Mesothelial cell of epicardium (in vitro differentiated cells): ENCODE results near the gene GRAP2. TPM values are rescaled to one million over a fixed set of nuclear protein-coding genes. Genes with fewer than 3 reads are reported as not detected.

Source experiments
- DNase-seq, 2 experiments: peaks; one replicate each; pipeline ENCODE4 v3.0.0; 2021; ENCODE audit warnings: low spot score in 2 of 2; ENCODE audit not compliant: unreplicated experiment in 2 of 2
- H3K27ac Mint-ChIP-seq: 2 replicates; pipeline ENCODE4 v1.8.0; 2021; ENCODE audit warnings: mixed read lengths
- H3K27me3 Mint-ChIP-seq: 2 replicates; pipeline ENCODE4 v1.8.0; 2021; ENCODE audit warnings: low read depth, mixed read lengths
- H3K36me3 Mint-ChIP-seq: 2 replicates; pipeline ENCODE4 v1.8.0; 2021; ENCODE audit warnings: mixed read lengths
- H3K4me1 Mint-ChIP-seq: 2 replicates; pipeline ENCODE4 v1.8.0; 2021; ENCODE audit warnings: mixed read lengths
- H3K4me3 Mint-ChIP-seq: 2 replicates; pipeline ENCODE4 v1.8.0; 2021; ENCODE audit warnings: mild to moderate bottlenecking, moderate library complexity, mixed read lengths
- H3K9me3 Mint-ChIP-seq: 2 replicates; pipeline ENCODE4 v1.8.0; 2021; ENCODE audit warnings: mixed read lengths
- total RNA-seq: library from RNA; stranded (reverse); gene quantifications from 3 replicates; pipeline ENCODE4 v1.2.1, GENCODE V29; 2021
- TF ChIP-seq, protein P1 (sequence below): fragments of 200-600 bp; sonication (generic); IDR thresholded peaks from one replicate; pipeline ENCODE4 v1.5.0; 2021; ENCODE audit warnings: antibody characterized with exemption; ENCODE audit not compliant: unreplicated experiment

Gene GRAP2
- total RNA-seq, 1 donor from 2014 or later = not detected

GRCh38 chr22:39904862-39905261 lies 4.0 kb downstream of the GRAP2 start:
- DNase-seq = no peak
- no peaks in the 10 kb centered on the region for H3K36me3 Mint-ChIP-seq
- no peaks in the 10 kb centered on the region for H3K9me3 Mint-ChIP-seq
- no peak overlapping the region for H3K27ac Mint-ChIP-seq
- TF ChIP-seq, protein P1, sequence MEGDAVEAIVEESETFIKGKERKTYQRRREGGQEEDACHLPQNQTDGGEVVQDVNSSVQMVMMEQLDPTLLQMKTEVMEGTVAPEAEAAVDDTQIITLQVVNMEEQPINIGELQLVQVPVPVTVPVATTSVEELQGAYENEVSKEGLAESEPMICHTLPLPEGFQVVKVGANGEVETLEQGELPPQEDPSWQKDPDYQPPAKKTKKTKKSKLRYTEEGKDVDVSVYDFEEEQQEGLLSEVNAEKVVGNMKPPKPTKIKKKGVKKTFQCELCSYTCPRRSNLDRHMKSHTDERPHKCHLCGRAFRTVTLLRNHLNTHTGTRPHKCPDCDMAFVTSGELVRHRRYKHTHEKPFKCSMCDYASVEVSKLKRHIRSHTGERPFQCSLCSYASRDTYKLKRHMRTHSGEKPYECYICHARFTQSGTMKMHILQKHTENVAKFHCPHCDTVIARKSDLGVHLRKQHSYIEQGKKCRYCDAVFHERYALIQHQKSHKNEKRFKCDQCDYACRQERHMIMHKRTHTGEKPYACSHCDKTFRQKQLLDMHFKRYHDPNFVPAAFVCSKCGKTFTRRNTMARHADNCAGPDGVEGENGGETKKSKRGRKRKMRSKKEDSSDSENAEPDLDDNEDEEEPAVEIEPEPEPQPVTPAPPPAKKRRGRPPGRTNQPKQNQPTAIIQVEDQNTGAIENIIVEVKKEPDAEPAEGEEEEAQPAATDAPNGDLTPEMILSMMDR = no peak
- H3K4me3 Mint-ChIP-seq = no peak overlapping the region
- peaks cover 61% of the 10 kb centered on the region for H3K27me3 Mint-ChIP-seq
- no peaks in the 10 kb centered on the region for H3K4me1 Mint-ChIP-seq

GRCh38 chr22:39905687-39906086 lies 4.8 kb downstream of the GRAP2 start:
- TF ChIP-seq, protein P1 = no peak
- Mint-ChIP-seq H3K36me3 (no peaks in the 10 kb centered on the region), H3K9me3 (no peaks in the 10 kb centered on the region), H3K4me3 (no peak overlapping the region), H3K4me1 (no peaks in the 10 kb centered on the region), H3K27me3 (peaks cover 56% of the 10 kb centered on the region), H3K27ac (no peak overlapping the region)
- DNase-seq = no peak

GRCh38 chr22:39906207-39906606 lies 5.3 kb downstream of the GRAP2 start:
- Mint-ChIP-seq H3K4me1 (no peaks in the 10 kb centered on the region), H3K27ac (no peak overlapping the region), H3K27me3 (peaks cover 54% of the 10 kb centered on the region), H3K4me3 (no peak overlapping the region), H3K36me3 (no peaks in the 10 kb centered on the region), H3K9me3 (no peaks in the 10 kb centered on the region)
- TF ChIP-seq, protein P1 = no peak
- no peak for DNase-seq

- DNase-seq = no peak
- TF ChIP-seq, protein P1 = no peak
- H3K27me3 Mint-ChIP-seq = peaks cover 52% of the 10 kb centered on the region
- no peaks in the 10 kb centered on the region for H3K36me3 Mint-ChIP-seq
- no peak overlapping the region for H3K27ac Mint-ChIP-seq
- no peak overlapping the region for H3K4me3 Mint-ChIP-seq
- no peaks in the 10 kb centered on the region for H3K4me1 Mint-ChIP-seq
- no peaks in the 10 kb centered on the region for H3K9me3 Mint-ChIP-seq
Observed at GRCh38 chr22:39907047-39907446, 6.2 kb downstream of the GRAP2 start.

- Mint-ChIP-seq H3K27me3 (peaks cover 50% of the 10 kb centered on the region), H3K36me3 (no peaks in the 10 kb centered on the region), H3K27ac (no peak overlapping the region), H3K4me3 (no peak overlapping the region), H3K9me3 (no peaks in the 10 kb centered on the region), H3K4me1 (no peaks in the 10 kb centered on the region)
- TF ChIP-seq, protein P1 = no peak
- no peak for DNase-seq
Observed at GRCh38 chr22:39907605-39908097, 6.8 kb downstream of the GRAP2 start.

- TF ChIP-seq, protein P1 = no peak
- H3K9me3 Mint-ChIP-seq = no peaks in the 10 kb centered on the region
- peaks cover 50% of the 10 kb centered on the region for H3K27me3 Mint-ChIP-seq
- H3K4me3 Mint-ChIP-seq = no peak overlapping the region
- no peaks in the 10 kb centered on the region for H3K4me1 Mint-ChIP-seq
- H3K36me3 Mint-ChIP-seq = no peaks in the 10 kb centered on the region
- H3K27ac Mint-ChIP-seq = no peak overlapping the region
- DNase-seq = no peak
Observed at GRCh38 chr22:39908136-39908535, 7.3 kb downstream of the GRAP2 start.
